ENCODE measurements around the gene EYA4. TPM values are rescaled to one million over a fixed set of nuclear protein-coding genes. Genes with fewer than 3 reads are reported as not detected.

Gene EYA4
- total RNA-seq, 2 experiments from 2014 or later, result not detected

- DNase-seq (no peak), ATAC-seq (ENCODE audit: poor library complexity) (no peak)
- no peaks in the 10 kb centered on the region for H3K9me3 ChIP-seq (ENCODE audit: control insufficient read depth in 1 of 2, insufficient read depth in 1 of 2, low read length in 2 of 2)
- no peak overlapping the region for H3K27ac Mint-ChIP-seq
- no peak overlapping the region for H3K4me3 ChIP-seq (ENCODE audit: low read length)
- no peaks in the 10 kb centered on the region for H3K27me3 ChIP-seq (ENCODE audit: control insufficient read depth in 1 of 2, insufficient read depth in 2 of 2, low read length in 2 of 2)
- ChIA-PET POLR2A (no interaction called here), CTCF (no interaction called here)
- intact Hi-C loops (cut with DNase I, micrococcal nuclease), result no loop called here
- H3K27ac ChIP-seq (ENCODE audit: low read depth in 1 of 2, low read length in 2 of 2), result no peak overlapping the region
- TF ChIP-seq CTCF (IDR thresholded peaks at IDR 0.05), result no peak
- H3K36me3 ChIP-seq (ENCODE audit: insufficient read depth, low read length), result no peaks in the 10 kb centered on the region
- H3K27me3 Mint-ChIP-seq, result no peaks in the 10 kb centered on the region
- H3K4me3 Mint-ChIP-seq, result no peak overlapping the region
- no peaks in the 10 kb centered on the region for H3K4me1 Mint-ChIP-seq (ENCODE audit: low read depth)
- H3K9me3 Mint-ChIP-seq, result no peaks in the 10 kb centered on the region
- H3K36me3 Mint-ChIP-seq (ENCODE audit: low read depth), result no peaks in the 10 kb centered on the region
- no peaks in the 10 kb centered on the region for H3K4me1 ChIP-seq (ENCODE audit: insufficient read depth, low read length)
Observed at GRCh38 chr6:133407320-133408100, 166.4 kb downstream of the EYA4 start.

- no peak for TF ChIP-seq CTCF (IDR thresholded peaks at IDR 0.05)
- Histone ChIP-seq H3K27me3 (ENCODE audit: control insufficient read depth in 1 of 2, insufficient read depth in 2 of 2, low read length in 2 of 2) (no peaks in the 10 kb centered on the region), H3K36me3 (ENCODE audit: insufficient read depth, low read length) (no peaks in the 10 kb centered on the region), H3K9me3 (ENCODE audit: control insufficient read depth in 1 of 2, insufficient read depth in 1 of 2, low read length in 2 of 2) (no peaks in the 10 kb centered on the region), H3K27ac (ENCODE audit: low read depth in 1 of 2, low read length in 2 of 2) (no peak overlapping the region), H3K4me1 (ENCODE audit: insufficient read depth, low read length) (no peaks in the 10 kb centered on the region), H3K4me3 (ENCODE audit: low read length) (no peak overlapping the region)
- POLR2A ChIA-PET, result no interaction called here
- H3K27me3 Mint-ChIP-seq, result no peaks in the 10 kb centered on the region
- H3K4me1 Mint-ChIP-seq (ENCODE audit: low read depth), result no peaks in the 10 kb centered on the region
- no peak overlapping the region for H3K4me3 Mint-ChIP-seq
- CTCF ChIA-PET, result no interaction called here
- H3K9me3 Mint-ChIP-seq, result no peaks in the 10 kb centered on the region
- ATAC-seq (ENCODE audit: poor library complexity) (no peak), DNase-seq (no peak)
- intact Hi-C loops (cut with DNase I, micrococcal nuclease), result no loop called here
- H3K27ac Mint-ChIP-seq, result no peak overlapping the region
- H3K36me3 Mint-ChIP-seq (ENCODE audit: low read depth), result no peaks in the 10 kb centered on the region
Observed at GRCh38 chr6:133408132-133408531, 167.0 kb downstream of the EYA4 start.

GRCh38 chr6:133408543-133408942, 167.4 kb downstream of the EYA4 start:
- H3K4me3 Mint-ChIP-seq, result no peak overlapping the region
- intact Hi-C loops (cut with DNase I, micrococcal nuclease), result no loop called here

More at GRCh38 chr6:133408543-133408942, 167.4 kb downstream of the EYA4 start:
- no peak overlapping the region for H3K27ac ChIP-seq (ENCODE audit: low read depth in 1 of 2, low read length in 2 of 2)
- Mint-ChIP-seq H3K27me3 (no peaks in the 10 kb centered on the region), H3K27ac (no peak overlapping the region), H3K4me1 (ENCODE audit: low read depth) (no peaks in the 10 kb centered on the region), H3K9me3 (no peaks in the 10 kb centered on the region), H3K36me3 (ENCODE audit: low read depth) (no peaks in the 10 kb centered on the region)
- no peak for TF ChIP-seq CTCF (IDR thresholded peaks at IDR 0.05)
- no peak overlapping the region for H3K4me3 ChIP-seq (ENCODE audit: low read length)
- no peaks in the 10 kb centered on the region for H3K36me3 ChIP-seq (ENCODE audit: insufficient read depth, low read length)
- DNase-seq (no peak), ATAC-seq (ENCODE audit: poor library complexity) (no peak)
- ChIA-PET POLR2A (no interaction called here), CTCF (no interaction called here)
- H3K4me1 ChIP-seq (ENCODE audit: insufficient read depth, low read length), result no peaks in the 10 kb centered on the region
- no peaks in the 10 kb centered on the region for H3K9me3 ChIP-seq (ENCODE audit: control insufficient read depth in 1 of 2, insufficient read depth in 1 of 2, low read length in 2 of 2)
- H3K27me3 ChIP-seq (ENCODE audit: control insufficient read depth in 1 of 2, insufficient read depth in 2 of 2, low read length in 2 of 2), result no peaks in the 10 kb centered on the region
